K562 (cell line): ENCODE measurements around the gene IQGAP3. TPM values are rescaled to one million over a fixed set of nuclear protein-coding genes. Genes with fewer than 3 reads are reported as not detected.
A peak's percentile ranks its signal among the peaks of the same experiment; 100 is the strongest.
"Not testable (repeated sequence)": the region's sequence is repeated elsewhere in the genome, so short reads cannot be mapped to it uniquely, and the experiment has no call there.

Experiments used
- ATAC-seq: fragments of 200-7000 bp; cut with Tn5 transposase; 3 replicates; pipeline ENCODE4 v1.9.1; 2020; ENCODE audit warnings: moderate library complexity
- BruUV-seq: library from RNA; stranded (reverse); fragments of 400-500 nt; replicated peaks from 2 replicates; lab custom pipeline; 2021; lab: Mats Ljungman, UMichigan
- CTCF ChIA-PET: fragments of 300-600 bp; formaldehyde crosslinking; extraction: SDS; loops from one replicate; lab custom pipeline; 2021; ENCODE audit warnings: low intra/inter-chr PET ratio; lab: Yijun Ruan, JAX
- POLR2A ChIA-PET: fragments of 300-600, 350-650 bp; sonication (Branson Sonifier 250); formaldehyde crosslinking; extraction: SDS; loops from one replicate; lab custom pipeline; 2021; ENCODE audit warnings: antibody characterized with exemption, inconsistent platforms; lab: Yijun Ruan, JAX
- DNase-seq, 4 experiments: peaks; one replicate each; pipeline versions ENCODE4 v3.0.0 to v3.0.0-alpha.2; 2011 to 2018; ENCODE audit warnings: low spot score in 3 of 4, mixed read lengths in 3 of 4; ENCODE audit errors: extremely low read depth in 1 of 4
- FAIRE-seq: peaks from 2 replicates; lab custom pipeline; 2011; peaks lifted over from hg19 to GRCh38; lab: Jason Lieb, UNC
- H2AFZ ChIP-seq: 2 replicates; pipeline ENCODE4 v1.6.0; 2011; ENCODE audit warnings: low read depth, low read length, control low read depth, inconsistent platforms
- H3K27ac ChIP-seq: fragments of 200-600 bp; 3 replicates; pipeline ENCODE4 v1.8.0; 2011; ENCODE audit warnings: low read depth, mild to moderate bottlenecking, control low read depth, inconsistent platforms, low read length, moderate library complexity, mixed read lengths; ENCODE audit errors: extremely low read depth
- H3K27me3 ChIP-seq, 2 experiments: fragments of 300-600 bp in 1 of 2; 2 replicates in 1 of 2; 3 replicates in 1 of 2; pipeline versions ENCODE4 v1.6.0 to v1.8.0; 2011; ENCODE audit warnings: inconsistent platforms in 2 of 2, low read length in 2 of 2, mild to moderate bottlenecking in 1 of 2, mixed read lengths in 1 of 2, moderate library complexity in 1 of 2; ENCODE audit not compliant: control insufficient read depth in 2 of 2, insufficient read depth in 2 of 2
- H3K36me3 ChIP-seq: fragments of 300-600 bp; 3 replicates; pipeline ENCODE4 v1.8.0; 2011; ENCODE audit warnings: mild to moderate bottlenecking, low read length, inconsistent platforms; ENCODE audit not compliant: control insufficient read depth, insufficient read depth
- H3K4me1 ChIP-seq, 2 experiments: fragments of 200-600 bp in 1 of 2; replicated peaks in 1 of 2; 2 replicates in 1 of 2; 3 replicates in 1 of 2; pipeline versions ENCODE4 v1.5.1 to v1.8.0; 2011; ENCODE audit warnings: inconsistent platforms in 2 of 2, low read length in 2 of 2, mild to moderate bottlenecking in 1 of 2, mixed read lengths in 1 of 2, moderate library complexity in 1 of 2; ENCODE audit not compliant: control insufficient read depth in 2 of 2, insufficient read depth in 2 of 2
- H3K4me2 ChIP-seq: 2 replicates; pipeline ENCODE4 v1.6.1; 2011; ENCODE audit warnings: low read length, control low read depth, inconsistent platforms, mixed read lengths; ENCODE audit not compliant: insufficient read depth
- H3K4me3 ChIP-seq: fragments of 200-600 bp; sonication (generic), shearing (Covaris generic); 2 replicates; pipeline ENCODE4 v1.5.1; 2016; ENCODE audit warnings: control low read depth, inconsistent platforms
- H3K79me2 ChIP-seq: fragments of 200-600 bp; 3 replicates; pipeline ENCODE4 v1.8.0; 2011; ENCODE audit warnings: low read length, inconsistent platforms; ENCODE audit not compliant: control insufficient read depth, insufficient read depth
- H3K9ac ChIP-seq, 2 experiments: 2 replicates each; pipeline versions ENCODE4 v1.6.0 to v1.6.1; 2011; ENCODE audit warnings: low read depth in 2 of 2, low read length in 2 of 2, control low read depth in 1 of 2, inconsistent platforms in 1 of 2, mild to moderate bottlenecking in 1 of 2, mixed read lengths in 1 of 2; ENCODE audit not compliant: insufficient read depth in 1 of 2
- H3K9me1 ChIP-seq: one replicate; pipeline ENCODE4 v1.6.0; 2011; ENCODE audit warnings: inconsistent platforms, mild to moderate bottlenecking, low read length, moderate library complexity; ENCODE audit not compliant: control insufficient read depth, insufficient read depth
- H3K9me3 ChIP-seq: replicated peaks from 2 replicates; pipeline ENCODE4 v1.5.1; 2011; ENCODE audit warnings: low read depth, low read length, inconsistent platforms; ENCODE audit not compliant: control insufficient read depth, insufficient read depth
- H4K20me1 ChIP-seq: replicated peaks from 2 replicates; pipeline ENCODE4 v1.6.1; 2011; ENCODE audit warnings: low read length, inconsistent platforms, mixed read lengths; ENCODE audit not compliant: control insufficient read depth, insufficient read depth
- FOSL1 ChIP-seq: fragments of 200-800 bp; sonication (Bioruptor generic); conservative IDR thresholded peaks from 2 replicates; pipeline ENCODE4 v1.6.1; 2016; ENCODE audit warnings: missing genetic modification characterization, missing compliant biosample characterization
- RCOR1 ChIP-seq, 2 experiments: IDR thresholded peaks; 2 replicates each; pipeline ENCODE4 v1.6.1; 2012; ENCODE audit warnings: low read depth in 2 of 2, low read length in 2 of 2, borderline replicate concordance in 1 of 2, improper control_type of control experiment in 1 of 2
- WGBS: fragments of 100-300 bp; shearing (Covaris generic); methylation state at CpG from one replicate; pipeline ENCODE4 v1.1.6; 2016; ENCODE audit warnings: low coverage, mixed read lengths; ENCODE audit not compliant: insufficient coverage; ENCODE audit errors: missing lambda C conversion rate; 5-methylcytosine and 5-hydroxymethylcytosine counted together
- in situ Hi-C: fragments of 300-500 bp; cut with MboI; formaldehyde crosslinking; loops from 4 replicates; pipeline ENCODE4 v1.15.0; 2018; ENCODE audit warnings: inconsistent platforms, mixed read lengths
- intact Hi-C: fragments of 100-400 bp; cut with micrococcal nuclease; formaldehyde crosslinking; loops from 2 replicates; pipeline ENCODE4 v1.14.2; 2022
- polyA plus RNA-seq, 8 experiments: library from polyadenylated mRNA; depleted of rRNA in 4 of 8; stranded (reverse) in 5 of 8; unstranded in 3 of 8; fragments of >200 nt; fragmentation: Nextera tagmentation in 2 of 8; fragmentation: Illumina TruSeq in 1 of 8; extraction: Ambion mirVana in 2 of 8; extraction: Trizol in 1 of 8; gene quantifications; 2 replicates each; pipeline versions ENCODE4 v1.2.1 to v1.2.3, GENCODE V29; 2011 to 2014; ENCODE audit warnings: inconsistent platforms in 1 of 8, missing spikeins in 1 of 8
- total RNA-seq, 7 experiments: library from RNA; depleted of rRNA in 6 of 7; stranded (reverse); fragments of >200 nt in 6 of 7; fragmentation: Illumina TruSeq in 2 of 7; extraction: Trizol in 2 of 7; gene quantifications; 2 replicates each; pipeline versions ENCODE4 v1.2.1 to v1.2.3, GENCODE V29; 2011 to 2021; ENCODE audit warnings: low replicate concordance in 1 of 7
- TF ChIP-seq, protein P1 (sequence below), 2 experiments: fragments of 450-650 bp in 1 of 2; sonication (generic) in 1 of 2; formaldehyde crosslinking in 1 of 2; IDR thresholded peaks in 1 of 2; conservative IDR thresholded peaks in 1 of 2; 2 replicates each; pipeline versions ENCODE4 v1.6.1 to v1.8.1; 2016 to 2023; ENCODE audit warnings: mild to moderate bottlenecking in 2 of 2, moderate library complexity in 2 of 2, inconsistent platforms in 1 of 2, missing genetic modification reagents in 1 of 2

The IQGAP3 gene
- total and polyA plus RNA-seq, 9 of the 15 experiments (the other 6 are each of a cell fraction or from before 2014, with no cell fraction given) = 1.4 to 16.6 (median 11.9) TPM

DNA sequence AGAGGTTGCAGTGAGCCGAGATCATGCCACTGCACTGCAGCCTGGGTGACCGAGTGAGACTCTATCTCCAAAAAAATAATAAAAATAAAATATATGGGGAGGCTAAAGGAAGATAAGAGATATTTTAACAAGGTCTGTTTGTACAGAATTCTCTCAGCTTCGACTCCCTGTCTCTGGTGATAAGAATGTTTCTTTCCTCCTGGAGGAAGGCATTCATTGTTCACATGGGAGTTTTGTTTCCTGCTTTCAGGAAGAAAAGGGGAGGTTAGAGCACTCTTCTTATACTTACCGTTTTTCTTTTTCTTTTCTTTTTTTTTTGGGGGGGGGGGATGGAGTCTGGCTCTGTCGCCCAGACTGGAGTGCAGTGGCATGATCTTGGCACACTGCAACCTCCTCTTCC, 17.2 kb upstream of the IQGAP3 start (continued):
- TF ChIP-seq RCOR1 (IDR thresholded peaks at IDR 0.05; ENCODE audit: borderline replicate concordance in 1 of 2, low read depth in 2 of 2, low read length in 2 of 2) = no peak

DNA sequence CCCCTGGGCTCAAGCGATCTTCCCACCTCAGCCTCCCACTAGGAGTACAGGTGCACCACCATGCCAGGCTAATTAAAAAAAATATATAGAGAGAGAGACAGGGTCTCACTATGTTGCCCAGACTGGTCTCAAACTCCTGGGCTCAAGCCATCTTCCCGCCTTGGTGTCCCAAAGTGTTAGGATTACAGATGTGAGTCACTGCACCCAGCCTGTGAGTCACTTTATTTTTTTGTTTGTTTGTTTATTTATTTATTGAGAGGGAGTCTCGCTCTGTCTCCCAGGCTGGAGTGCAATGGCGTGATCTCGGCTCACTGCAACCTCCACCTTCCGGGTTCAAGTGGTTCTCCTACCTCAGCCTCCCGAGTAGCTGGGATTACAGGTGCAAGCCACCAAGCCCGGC, 15.6 kb upstream of the IQGAP3 start:
- H3K4me2 ChIP-seq, H2AFZ ChIP-seq, H3K27ac ChIP-seq, H3K4me3 ChIP-seq, H3K9ac ChIP-seq, H3K27me3 ChIP-seq, FAIRE-seq, ATAC-seq, H3K9me1 ChIP-seq, BruUV-seq, intact Hi-C loops, H3K9me3 ChIP-seq, DNase-seq, H4K20me1 ChIP-seq, in situ Hi-C loops, H3K36me3 ChIP-seq: not testable (repeated sequence)
- H3K79me2 ChIP-seq = peaks cover 17% of the 10 kb centered on the region
- WGBS = 56% methylated on average over 8 of the region's 8 CpGs
- CTCF ChIA-PET = interaction anchor here (1.8 kb wide), 1 partner anchor 21 kb away, joined by 4 read pairs; no protein-coding TSS in a partner anchor
- POLR2A ChIA-PET = interaction anchor here (1.2 kb wide), 1 partner anchor 10 kb away, joined by 4 read pairs; no protein-coding TSS in a partner anchor
- peaks cover 12 to 15% of the 10 kb centered on the region in 2 experiments; a peak in 4 of 5 replicates for H3K4me1 ChIP-seq
- TF ChIP-seq FOSL1 (tag) = 0 out of 2 replicates have a peak, but pooled peaks have one; percentile 19
- TF ChIP-seq, protein P1, sequence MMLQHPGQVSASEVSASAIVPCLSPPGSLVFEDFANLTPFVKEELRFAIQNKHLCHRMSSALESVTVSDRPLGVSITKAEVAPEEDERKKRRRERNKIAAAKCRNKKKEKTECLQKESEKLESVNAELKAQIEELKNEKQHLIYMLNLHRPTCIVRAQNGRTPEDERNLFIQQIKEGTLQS (IDR thresholded peaks at IDR 0.05) = peak; percentile 60
- TF ChIP-seq, protein P1 (CRISPR knock-in tag; conservative IDR thresholded peaks at IDR 0.05) = not testable (repeated sequence)
